ENCODE measurements around the gene TSPAN18. TPM values are rescaled to one million over a fixed set of nuclear protein-coding genes. Genes with fewer than 3 reads are reported as not detected.

TSPAN18 gene
- total RNA-seq, 2 experiments from 2014 or later = 0.52 to 1.2 TPM

DNA sequence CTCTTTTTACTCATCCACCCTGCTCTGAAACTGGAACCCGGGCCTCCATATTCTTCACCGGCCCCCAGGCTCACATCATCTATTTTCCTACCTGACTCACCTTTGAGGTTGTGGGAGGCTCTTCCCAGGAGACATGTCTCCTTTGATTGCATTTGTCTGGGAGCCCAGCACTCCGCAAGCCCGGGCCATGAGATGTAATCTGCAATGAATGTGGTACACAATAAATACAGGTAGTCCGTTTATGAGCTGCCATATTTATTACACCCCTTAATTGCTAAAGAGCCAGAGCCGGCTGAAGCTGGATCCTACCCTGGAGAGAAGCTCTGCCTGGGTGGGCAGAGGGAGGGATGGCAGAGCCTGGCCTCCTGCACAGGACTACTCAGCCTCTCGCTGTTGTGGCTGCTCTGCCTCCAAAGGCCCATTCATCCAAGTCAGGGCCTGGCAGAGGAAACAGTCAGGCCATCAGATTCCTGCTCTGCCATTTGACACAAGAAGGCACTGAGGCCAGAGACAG, 174.4 kb downstream of the TSPAN18 start:
- no peak overlapping the region for H3K4me3 Mint-ChIP-seq
- H3K27me3 Mint-ChIP-seq = no peaks in the 10 kb centered on the region
- peaks cover 2% of the 10 kb centered on the region for H3K36me3 Mint-ChIP-seq
- no peak for DNase-seq
- no peak overlapping the region for H3K27ac Mint-ChIP-seq
- H3K4me1 Mint-ChIP-seq = no peaks in the 10 kb centered on the region
- no peaks in the 10 kb centered on the region for H3K9me3 Mint-ChIP-seq

DNA sequence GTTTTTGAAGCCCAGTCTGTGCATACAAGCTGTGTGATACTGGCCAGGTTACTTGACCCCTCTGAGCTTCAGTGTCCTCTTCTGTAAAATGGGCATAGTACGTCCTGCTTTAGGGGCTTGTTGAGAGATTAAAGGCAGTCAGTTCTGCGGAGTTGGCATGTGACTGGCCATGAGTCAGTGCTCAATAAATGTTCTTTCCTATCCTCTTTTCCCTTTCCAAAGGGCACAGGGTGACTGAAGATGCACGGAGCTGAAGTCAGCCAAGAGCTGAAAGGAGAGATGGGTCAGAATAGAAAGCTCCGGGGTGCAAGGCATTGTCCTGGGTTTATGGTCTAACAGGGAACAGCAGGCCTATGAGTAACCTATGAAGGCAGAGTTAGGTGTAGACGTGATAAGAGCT, 175.0 kb downstream of the TSPAN18 start:
- no peaks in the 10 kb centered on the region for H3K27me3 Mint-ChIP-seq
- H3K27ac Mint-ChIP-seq = no peak overlapping the region
- no peak overlapping the region for H3K4me3 Mint-ChIP-seq
- DNase-seq = no peak
- H3K36me3 Mint-ChIP-seq = peaks cover 2% of the 10 kb centered on the region
- no peaks in the 10 kb centered on the region for H3K9me3 Mint-ChIP-seq
- no peaks in the 10 kb centered on the region for H3K4me1 Mint-ChIP-seq

DNA sequence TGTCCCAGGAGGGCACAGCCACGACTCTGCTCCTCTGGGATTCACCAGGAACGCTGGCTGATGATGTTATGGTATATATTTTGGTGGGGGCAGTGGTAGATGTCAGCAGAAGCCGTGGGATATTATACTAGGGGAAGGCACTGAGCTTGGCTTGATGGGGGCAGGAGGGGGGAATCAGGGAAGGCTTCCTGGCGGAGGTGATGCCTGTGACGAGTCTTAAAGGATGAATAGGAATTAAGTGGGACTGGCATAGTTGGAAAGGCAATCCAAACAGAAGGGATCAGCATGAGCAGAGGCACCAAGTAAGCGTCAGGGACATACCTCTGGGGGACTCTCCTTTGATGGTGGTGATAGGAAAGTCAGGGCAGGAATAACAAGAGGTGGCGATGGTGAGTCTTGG, 176.3 kb downstream of the TSPAN18 start:
- Mint-ChIP-seq H3K4me1 (no peaks in the 10 kb centered on the region), H3K9me3 (no peaks in the 10 kb centered on the region), H3K27ac (no peak overlapping the region), H3K4me3 (no peak overlapping the region), H3K27me3 (no peaks in the 10 kb centered on the region), H3K36me3 (no peaks in the 10 kb centered on the region)
- no peak for DNase-seq

DNA sequence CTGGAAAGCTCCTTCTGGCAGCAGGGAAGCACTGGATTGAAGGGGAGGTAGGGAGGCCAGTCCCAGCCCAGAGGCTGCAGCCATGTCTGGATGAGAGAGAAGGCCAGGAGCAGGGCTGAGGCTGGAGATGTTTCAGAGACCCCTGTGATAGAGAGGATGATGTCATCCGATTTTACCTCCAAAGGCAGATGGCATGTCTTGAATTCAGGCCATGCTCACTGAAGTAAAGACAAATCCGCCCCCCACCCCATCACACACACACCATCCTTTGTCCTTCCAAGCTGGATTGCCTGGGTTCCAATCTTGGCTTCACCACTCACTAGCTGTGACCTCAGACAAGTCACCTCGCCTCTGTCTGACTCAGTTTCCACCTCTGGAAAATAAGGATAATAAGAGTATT, 176.8 kb downstream of the TSPAN18 start:
- no peaks in the 10 kb centered on the region for H3K4me1 Mint-ChIP-seq
- no peak for DNase-seq
- no peaks in the 10 kb centered on the region for H3K27me3 Mint-ChIP-seq
- H3K27ac Mint-ChIP-seq = no peak overlapping the region
- H3K36me3 Mint-ChIP-seq = no peaks in the 10 kb centered on the region
- H3K4me3 Mint-ChIP-seq = no peak overlapping the region
- H3K9me3 Mint-ChIP-seq = no peaks in the 10 kb centered on the region

DNA sequence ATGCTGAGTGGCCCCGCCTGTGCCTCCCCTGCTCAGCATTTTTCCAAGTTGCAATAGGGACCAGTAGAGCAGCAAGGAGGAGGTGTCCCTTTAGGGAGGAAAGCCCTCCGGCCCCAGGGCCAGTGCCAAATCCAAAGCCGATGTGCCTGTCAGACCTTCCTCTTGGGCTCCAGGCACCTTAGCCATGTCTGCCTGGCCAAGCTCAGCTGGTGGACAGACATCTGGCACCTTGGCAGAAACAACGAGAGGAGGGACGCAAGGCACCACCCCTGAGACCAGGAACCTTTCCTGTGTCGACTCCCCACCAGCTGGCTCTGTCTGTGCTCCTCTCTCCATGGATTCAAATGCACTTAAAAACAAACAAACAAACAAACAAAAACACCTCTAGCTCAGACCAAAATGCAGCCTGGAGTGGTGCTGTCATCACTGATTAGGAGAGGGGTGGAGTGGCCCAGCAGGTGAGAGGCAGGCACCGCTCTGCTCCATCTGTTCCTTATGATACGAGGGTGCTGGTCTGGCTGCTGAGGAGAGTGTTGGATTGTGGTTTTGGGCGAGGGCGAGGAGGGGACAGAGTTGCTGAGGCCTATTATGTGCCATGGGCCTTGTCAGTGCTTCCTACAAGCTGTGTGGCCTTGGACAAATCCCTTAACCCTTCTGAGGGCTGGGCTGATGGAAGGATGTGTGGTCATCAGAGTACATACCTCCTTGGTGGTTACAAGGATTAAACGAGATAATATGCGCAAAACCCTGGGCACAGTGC, 177.7 kb downstream of the TSPAN18 start:
- Mint-ChIP-seq H3K9me3 (no peaks in the 10 kb centered on the region), H3K4me3 (no peak overlapping the region), H3K27me3 (no peaks in the 10 kb centered on the region), H3K27ac (no peak overlapping the region), H3K4me1 (no peaks in the 10 kb centered on the region), H3K36me3 (no peaks in the 10 kb centered on the region)
- DNase-seq = no peak

DNA sequence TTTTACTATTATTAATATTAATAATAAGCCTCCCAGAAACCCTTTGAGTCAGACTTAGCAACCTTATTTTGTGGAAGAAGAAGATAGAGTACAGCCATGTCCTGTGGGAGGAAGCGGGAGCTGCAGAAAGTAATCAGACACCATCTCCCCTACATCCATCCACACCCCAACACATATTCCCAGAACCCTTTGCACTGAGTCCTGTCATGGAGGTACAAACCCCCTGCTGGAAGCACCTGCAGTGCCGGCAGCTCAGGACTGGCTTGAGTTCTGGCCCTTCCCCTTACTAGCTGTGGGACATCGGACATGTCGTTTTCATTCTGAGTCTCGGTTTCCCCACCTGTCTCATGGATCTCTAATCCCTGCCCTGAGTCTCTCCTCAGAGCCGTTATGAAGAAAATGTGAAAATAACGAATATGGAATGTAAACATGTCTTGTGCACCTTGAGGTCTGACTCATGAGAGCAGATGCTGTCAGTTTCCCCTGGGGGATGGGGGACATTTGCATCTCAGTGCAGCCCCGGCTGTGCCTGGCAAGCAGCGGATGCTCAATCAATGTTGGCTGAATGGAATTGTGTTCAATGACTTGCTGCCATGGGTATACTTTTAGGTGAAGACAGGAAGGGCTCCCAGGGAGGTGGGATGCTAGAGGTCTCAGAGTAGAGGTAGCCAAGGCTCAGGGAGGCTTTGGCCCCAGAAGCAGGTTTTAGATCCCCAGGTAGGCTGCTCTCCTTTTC, 178.5 kb downstream of the TSPAN18 start:
- H3K4me1 Mint-ChIP-seq = no peaks in the 10 kb centered on the region
- no peak overlapping the region for H3K4me3 Mint-ChIP-seq
- H3K27me3 Mint-ChIP-seq = no peaks in the 10 kb centered on the region
- no peaks in the 10 kb centered on the region for H3K36me3 Mint-ChIP-seq
- DNase-seq = no peak
- H3K27ac Mint-ChIP-seq = no peak overlapping the region
- no peaks in the 10 kb centered on the region for H3K9me3 Mint-ChIP-seq

DNA sequence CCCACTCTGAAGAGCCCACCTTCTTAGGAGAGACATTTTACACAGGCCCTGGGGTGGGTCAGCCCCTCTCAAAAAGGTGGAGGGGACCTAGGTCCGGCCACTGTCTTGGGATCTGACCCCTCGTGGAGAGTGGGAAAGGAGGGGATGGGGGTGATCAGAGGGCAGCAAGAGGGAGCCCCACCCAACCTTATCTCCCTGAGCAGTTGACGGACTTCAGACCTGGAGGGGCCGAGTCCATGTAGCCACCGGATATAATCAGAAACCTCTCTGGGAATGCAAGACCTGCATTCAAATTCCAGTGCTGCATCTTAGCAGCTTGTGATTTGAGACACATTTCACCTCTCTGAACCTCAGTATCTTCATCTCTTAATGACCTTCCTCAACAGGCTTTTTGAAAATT, 179.9 kb downstream of the TSPAN18 start:
- no peak for DNase-seq
- no peaks in the 10 kb centered on the region for H3K36me3 Mint-ChIP-seq
- H3K4me3 Mint-ChIP-seq = no peak overlapping the region
- peaks cover 5% of the 10 kb centered on the region for H3K4me1 Mint-ChIP-seq
- H3K9me3 Mint-ChIP-seq = no peaks in the 10 kb centered on the region
- no peak overlapping the region for H3K27ac Mint-ChIP-seq
- H3K27me3 Mint-ChIP-seq = no peaks in the 10 kb centered on the region

DNA sequence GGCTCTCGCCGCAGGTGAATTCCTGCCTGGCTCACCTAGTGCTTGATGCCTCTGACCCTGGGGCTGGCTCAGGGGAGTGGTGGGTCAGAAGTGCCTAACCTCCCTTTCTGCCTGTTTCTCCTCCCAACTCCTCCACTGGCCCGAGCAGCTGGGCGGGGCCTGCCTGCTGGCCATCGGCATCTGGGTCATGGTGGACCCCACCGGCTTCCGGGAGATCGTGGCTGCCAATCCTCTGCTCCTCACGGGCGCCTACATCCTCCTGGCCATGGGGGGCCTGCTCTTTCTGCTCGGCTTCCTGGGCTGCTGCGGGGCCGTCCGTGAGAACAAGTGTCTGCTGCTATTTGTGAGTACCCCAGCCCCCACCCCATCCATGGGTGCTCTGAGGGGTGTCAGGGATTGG, 182.8 kb downstream of the TSPAN18 start:
- DNase-seq = no peak
- Mint-ChIP-seq H3K9me3 (no peaks in the 10 kb centered on the region), H3K27ac (no peak overlapping the region), H3K27me3 (no peaks in the 10 kb centered on the region), H3K4me1 (peaks cover 5% of the 10 kb centered on the region), H3K36me3 (no peaks in the 10 kb centered on the region), H3K4me3 (no peak overlapping the region)

DNA sequence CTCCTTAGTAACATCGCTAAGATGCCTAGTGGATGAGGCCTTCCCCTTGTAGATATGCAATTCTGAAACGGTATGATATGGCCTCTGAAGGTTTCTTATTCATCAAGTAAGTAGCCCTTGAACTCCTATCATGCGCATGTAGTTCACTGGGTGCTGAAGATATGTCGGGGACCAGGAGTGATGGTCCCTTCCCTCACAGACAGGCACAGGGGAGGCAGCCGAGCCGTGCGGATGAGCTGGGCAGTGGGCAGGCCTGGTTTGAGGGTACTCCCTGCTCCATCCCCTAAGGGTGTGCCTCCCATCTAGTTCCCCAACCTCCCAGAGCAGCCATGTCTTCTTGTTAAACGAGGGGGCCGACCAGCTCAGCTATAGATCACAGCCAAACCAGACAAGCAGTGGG, 183.8 kb downstream of the TSPAN18 start:
- no peak for DNase-seq
- H3K27ac Mint-ChIP-seq = no peak overlapping the region
- peaks cover 5% of the 10 kb centered on the region for H3K4me1 Mint-ChIP-seq
- H3K9me3 Mint-ChIP-seq = no peaks in the 10 kb centered on the region
- H3K36me3 Mint-ChIP-seq = no peaks in the 10 kb centered on the region
- H3K4me3 Mint-ChIP-seq = no peak overlapping the region
- H3K27me3 Mint-ChIP-seq = no peaks in the 10 kb centered on the region

DNA sequence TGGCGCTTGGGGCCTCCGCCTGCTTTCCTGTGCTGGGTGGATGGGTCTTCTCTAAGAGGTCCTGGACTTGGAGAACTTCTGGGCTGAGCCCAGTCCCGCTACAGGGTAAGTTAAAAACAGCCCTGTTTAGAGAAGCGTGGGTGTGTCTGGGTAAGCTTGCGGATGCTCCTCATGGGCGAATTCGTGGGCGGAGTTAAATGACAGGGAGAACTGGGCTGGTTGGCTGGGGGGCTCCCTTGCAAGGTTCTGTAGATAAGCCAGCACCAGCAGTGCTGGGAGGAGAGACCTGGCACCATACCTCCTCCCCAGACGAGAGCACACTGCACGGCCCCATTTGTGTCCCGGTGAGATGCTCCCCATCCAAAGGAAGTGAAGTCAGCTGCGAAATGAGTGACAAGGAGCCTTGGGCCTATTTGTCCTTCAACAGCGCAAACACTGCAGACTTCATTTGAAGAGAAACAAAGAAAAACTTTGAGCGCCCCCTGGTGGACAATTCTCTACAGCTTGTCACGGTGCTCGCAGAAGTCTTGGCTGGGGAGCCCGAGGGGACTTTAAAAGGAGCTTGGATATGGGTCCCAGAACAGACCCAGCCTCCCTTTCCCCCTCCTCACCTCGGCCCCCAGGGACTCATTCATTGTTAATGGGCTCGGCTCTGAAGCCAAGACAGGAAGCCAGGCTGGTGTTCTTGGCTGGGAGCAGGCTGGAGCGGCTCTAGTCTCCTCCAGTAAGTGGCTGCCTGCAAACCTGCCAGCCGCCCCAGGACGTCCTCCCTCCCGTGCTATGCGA, 184.5 kb downstream of the TSPAN18 start:
- H3K4me1 Mint-ChIP-seq = peaks cover 5% of the 10 kb centered on the region
- peak; percentile 67 for DNase-seq
- H3K27me3 Mint-ChIP-seq = no peaks in the 10 kb centered on the region
- H3K4me3 Mint-ChIP-seq = no peak overlapping the region
- no peaks in the 10 kb centered on the region for H3K36me3 Mint-ChIP-seq
- H3K27ac Mint-ChIP-seq = no peak overlapping the region
- H3K9me3 Mint-ChIP-seq = no peaks in the 10 kb centered on the region

DNA sequence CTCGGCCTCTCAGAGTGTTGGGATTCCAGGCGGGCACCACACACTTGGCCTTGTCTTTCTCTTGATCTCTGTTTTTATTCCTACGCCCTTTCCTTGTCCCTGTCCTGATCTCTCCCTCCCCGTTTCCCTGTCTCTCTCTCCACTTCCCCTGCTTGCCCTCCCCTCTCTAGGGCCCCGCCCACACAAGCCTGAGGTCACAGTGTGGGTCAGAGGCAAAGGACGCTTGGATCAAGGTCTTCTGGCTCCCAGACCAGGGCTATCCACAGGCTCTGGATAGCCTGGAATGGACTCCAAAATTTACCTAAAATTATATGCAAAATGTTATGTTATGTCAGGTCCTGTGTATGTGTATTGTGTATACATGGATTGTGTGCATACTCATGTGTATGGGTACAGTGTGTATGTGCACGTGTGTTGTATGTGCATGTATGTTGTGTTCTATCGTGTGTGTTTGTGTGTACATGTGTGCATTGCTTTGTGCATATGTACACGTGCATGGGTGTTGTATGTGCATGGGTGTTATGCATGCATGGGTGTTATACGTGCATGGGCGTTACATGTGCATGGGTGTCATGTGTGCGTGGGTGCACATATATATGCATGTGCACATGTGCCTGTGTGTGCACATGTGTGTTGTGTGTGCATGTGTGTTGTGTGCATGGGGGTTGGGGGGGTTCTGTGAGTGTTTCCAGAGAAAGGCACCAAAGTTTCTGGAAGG, 185.7 kb downstream of the TSPAN18 start:
- no peak overlapping the region for H3K27ac Mint-ChIP-seq
- H3K27me3 Mint-ChIP-seq = no peaks in the 10 kb centered on the region
- peaks cover 5% of the 10 kb centered on the region for H3K4me1 Mint-ChIP-seq
- no peak overlapping the region for H3K4me3 Mint-ChIP-seq
- no peaks in the 10 kb centered on the region for H3K36me3 Mint-ChIP-seq
- DNase-seq = no peak
- H3K9me3 Mint-ChIP-seq = no peaks in the 10 kb centered on the region

DNA sequence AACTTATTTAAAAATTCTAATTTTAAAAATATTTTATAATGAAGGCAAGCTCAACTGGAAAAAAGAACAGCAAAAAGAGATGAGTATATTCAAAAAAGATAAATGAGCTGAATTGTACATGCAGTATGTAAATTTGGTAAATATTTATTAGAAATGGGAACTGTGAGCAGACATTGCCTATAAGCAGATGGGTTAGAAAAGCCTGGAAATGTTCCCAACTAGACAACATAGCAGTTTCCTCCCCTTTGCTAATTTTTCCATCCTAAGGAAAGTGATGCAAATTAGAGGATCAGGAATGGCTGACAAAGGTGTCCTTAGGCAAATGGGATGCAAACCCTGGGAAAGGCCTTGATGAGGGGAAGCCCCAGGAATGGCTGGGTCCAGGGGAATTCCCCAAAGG, 186.7 kb downstream of the TSPAN18 start:
- no peaks in the 10 kb centered on the region for H3K36me3 Mint-ChIP-seq
- no peak overlapping the region for H3K27ac Mint-ChIP-seq
- no peak overlapping the region for H3K4me3 Mint-ChIP-seq
- peaks cover 5% of the 10 kb centered on the region for H3K4me1 Mint-ChIP-seq
- no peaks in the 10 kb centered on the region for H3K9me3 Mint-ChIP-seq
- no peaks in the 10 kb centered on the region for H3K27me3 Mint-ChIP-seq
- DNase-seq = no peak

DNA sequence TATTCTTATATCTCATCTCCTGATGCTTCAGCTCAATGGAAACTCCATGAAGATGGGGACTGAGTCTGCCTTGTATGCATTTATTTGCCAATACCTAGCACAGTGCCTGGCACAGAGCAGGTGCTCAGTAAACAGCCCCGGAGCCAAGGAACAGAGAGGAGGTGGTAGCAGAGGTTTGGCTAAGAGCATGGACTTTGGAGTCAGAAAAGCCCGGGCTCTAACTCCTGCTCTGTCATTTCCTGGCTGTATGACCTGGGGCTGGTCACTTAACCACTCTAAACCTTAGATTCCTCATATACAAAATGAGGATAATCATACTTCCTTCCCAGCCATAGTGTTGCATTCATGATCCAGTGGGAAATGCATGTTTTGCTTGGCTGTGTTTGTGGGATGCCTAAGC, 187.3 kb downstream of the TSPAN18 start:
- DNase-seq = no peak
- no peaks in the 10 kb centered on the region for H3K36me3 Mint-ChIP-seq
- H3K27me3 Mint-ChIP-seq = no peaks in the 10 kb centered on the region
- peaks cover 5% of the 10 kb centered on the region for H3K4me1 Mint-ChIP-seq
- H3K9me3 Mint-ChIP-seq = no peaks in the 10 kb centered on the region
- no peak overlapping the region for H3K4me3 Mint-ChIP-seq
- no peak overlapping the region for H3K27ac Mint-ChIP-seq

DNA sequence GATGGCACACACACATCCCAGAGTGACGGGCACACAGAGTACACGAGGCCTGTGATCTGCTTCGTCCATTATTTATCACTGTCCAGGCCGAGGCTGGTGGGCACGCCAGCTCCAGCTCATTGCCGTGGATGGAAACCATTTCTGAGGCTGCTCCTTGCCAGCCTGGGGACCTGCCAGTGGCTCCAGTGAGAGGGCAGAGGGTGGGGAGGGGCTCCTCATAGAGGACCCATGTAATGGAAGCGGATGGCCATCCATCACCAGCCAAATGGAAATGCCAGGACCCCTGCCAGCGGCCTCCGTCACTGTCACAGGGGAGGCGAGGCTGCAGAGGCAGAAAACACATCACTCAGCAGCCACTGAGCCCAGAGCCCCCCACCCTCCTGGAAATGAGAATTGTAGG, 188.2 kb downstream of the TSPAN18 start:
- Mint-ChIP-seq H3K27ac (no peak overlapping the region), H3K4me1 (peaks cover 5% of the 10 kb centered on the region), H3K9me3 (no peaks in the 10 kb centered on the region)

DNA sequence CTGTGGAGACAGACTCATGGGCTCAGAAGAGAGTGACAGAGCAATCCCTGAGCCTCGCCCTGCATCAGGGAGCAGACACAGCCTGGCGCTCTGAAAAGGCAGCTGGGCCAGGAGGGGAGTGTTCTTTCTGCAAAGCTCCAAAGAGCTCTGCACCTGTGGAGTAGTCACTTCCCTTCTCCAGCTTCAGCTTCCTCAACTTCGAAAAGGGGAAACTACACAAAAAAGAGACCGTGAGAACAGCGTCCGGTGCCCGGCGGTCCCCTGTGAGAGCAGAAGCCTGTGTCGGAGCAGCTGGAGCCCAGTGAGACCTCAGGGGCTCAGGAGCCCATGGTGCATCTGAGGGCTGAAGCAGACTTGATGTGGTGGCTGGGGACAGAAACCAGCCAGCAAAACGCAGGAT, 188.9 kb downstream of the TSPAN18 start:
- no peak for DNase-seq
- H3K9me3 Mint-ChIP-seq = no peaks in the 10 kb centered on the region
- H3K27ac Mint-ChIP-seq = no peak overlapping the region
- no peak overlapping the region for H3K4me3 Mint-ChIP-seq
- H3K36me3 Mint-ChIP-seq = no peaks in the 10 kb centered on the region
- H3K4me1 Mint-ChIP-seq = peaks cover 5% of the 10 kb centered on the region
- no peaks in the 10 kb centered on the region for H3K27me3 Mint-ChIP-seq

More for the DNA sequence above, 188.2 kb downstream of the TSPAN18 start:
- no peaks in the 10 kb centered on the region for H3K36me3 Mint-ChIP-seq
- H3K4me3 Mint-ChIP-seq = no peak overlapping the region
- DNase-seq = no peak
- no peaks in the 10 kb centered on the region for H3K27me3 Mint-ChIP-seq

All from activated naive CD8-positive, alpha-beta T cell treated with anti-CD3 and anti-CD28 coated beads for 36 hours (primary cell).